GM12873 (cell line): ENCODE data around the gene KDM8.

Experiments
- CTCF ChIP-seq: IDR thresholded peaks from 2 replicates; pipeline ENCODE4 v1.5.1; 2012; ENCODE audit warnings: low read depth, mild to moderate bottlenecking, moderate library complexity, low read length, control low read depth; ENCODE audit not compliant: insufficient read depth; ENCODE audit errors: missing control alignments

Gene KDM8

GRCh38 chr16:27202923-27203506, 311 bp upstream of the KDM8 start:
- no peak for TF ChIP-seq CTCF

GRCh38 chr16:27204312-27204915, 1.1 kb downstream of the KDM8 start:
- no peak for TF ChIP-seq CTCF

- no peak for TF ChIP-seq CTCF
Observed at GRCh38 chr16:27205423-27206065, 2.2 kb downstream of the KDM8 start.

GRCh38 chr16:27208081-27208680, 4.9 kb downstream of the KDM8 start:
- TF ChIP-seq CTCF, result no peak

- TF ChIP-seq CTCF, result no peak
Observed at GRCh38 chr16:27208796-27209195, 5.5 kb downstream of the KDM8 start.

- TF ChIP-seq CTCF, result no peak
Observed at GRCh38 chr16:27209591-27209990, 6.3 kb downstream of the KDM8 start.

- no peak for TF ChIP-seq CTCF
Observed at GRCh38 chr16:27210174-27210573, 6.8 kb downstream of the KDM8 start.
